Cardiac fibroblast (primary cell): Measurements from ENCODE around the gene KNSTRN.

Experiments
- DNase-seq, 2 donors: peaks; one replicate each; pipeline versions ENCODE4 v3.0.0 to v3.0.0-alpha.2; 2010; ENCODE audit warnings: low read depth in 2 of 2
- H3K4me3 ChIP-seq, 2 donors: replicated peaks in 1 of 2; 1 replicate in 1 of 2; 2 replicates in 1 of 2; pipeline ENCODE4 v1.5.1; 2011; ENCODE audit warnings: low read depth in 2 of 2, low read length in 2 of 2, mild to moderate bottlenecking in 2 of 2, moderate library complexity in 1 of 2
- CTCF ChIP-seq: IDR thresholded peaks from one replicate; pipeline ENCODE4 v1.5.1; 2011; ENCODE audit warnings: low read depth, mild to moderate bottlenecking, low read length, inconsistent platforms

KNSTRN gene

DNA sequence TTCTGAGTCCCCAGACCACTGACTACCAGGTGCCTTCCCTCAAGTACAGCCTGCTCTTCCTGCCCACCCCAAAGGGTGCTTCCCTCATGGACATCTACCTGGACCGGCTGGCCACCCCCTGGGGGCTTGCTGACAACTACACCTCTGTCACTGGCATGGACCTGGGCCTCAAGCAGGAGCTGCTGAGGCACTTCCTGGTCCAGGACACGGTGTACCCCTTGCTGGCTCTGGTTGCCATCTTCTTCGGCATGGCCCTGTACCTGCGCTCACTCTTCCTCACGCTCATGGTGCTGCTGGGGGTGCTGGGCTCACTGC is 15.2 kb upstream of the KNSTRN start:
- H3K4me3 ChIP-seq = no peak overlapping the region
- DNase-seq = no peak
- no peak for TF ChIP-seq CTCF

GRCh38 chr15:40367686-40368611 is 14.6 kb upstream of the KNSTRN start:
- DNase-seq = peak; percentile 88 to 93
- TF ChIP-seq CTCF = peak; percentile 49
- H3K4me3 ChIP-seq = peak overlapping the region; percentile 6 to 26

DNA sequence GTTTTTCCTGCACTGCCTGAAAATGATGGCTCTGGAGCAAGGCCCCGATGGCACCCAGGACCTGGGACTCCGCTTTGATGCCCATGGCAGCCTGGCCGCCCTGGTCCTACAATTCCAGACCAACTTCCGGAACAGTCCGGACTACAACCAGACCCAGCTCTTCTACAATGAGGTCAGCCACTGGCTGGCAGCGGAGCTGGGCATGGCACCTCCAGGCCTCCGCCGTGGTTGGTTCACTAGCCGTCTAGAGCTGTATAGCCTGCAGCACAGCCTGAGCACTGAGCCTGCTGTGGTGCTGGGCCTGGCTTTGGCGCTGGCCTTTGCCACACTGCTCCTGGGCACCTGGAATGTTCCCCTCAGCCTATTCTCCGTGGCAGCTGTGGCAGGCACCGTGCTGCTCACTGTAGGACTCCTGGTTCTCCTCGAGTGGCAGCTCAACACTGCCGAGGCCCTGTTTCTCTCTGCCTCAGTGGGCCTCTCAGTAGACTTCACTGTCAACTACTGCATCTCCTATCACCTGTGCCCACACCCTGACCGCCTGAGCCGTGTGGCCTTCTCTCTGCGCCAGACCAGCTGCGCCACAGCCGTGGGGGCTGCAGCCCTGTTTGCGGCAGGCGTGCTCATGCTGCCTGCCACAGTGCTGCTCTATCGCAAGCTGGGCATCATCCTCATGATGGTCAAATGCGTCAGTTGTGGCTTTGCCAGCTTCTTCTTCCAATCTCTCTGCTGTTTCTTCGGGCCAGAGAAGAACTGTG is 13.6 kb upstream of the KNSTRN start:
- H3K4me3 ChIP-seq = no peak overlapping the region
- no peak for DNase-seq
- no peak for TF ChIP-seq CTCF

GRCh38 chr15:40369474-40369869 is 13.0 kb upstream of the KNSTRN start:
- no peak for DNase-seq
- no peak for TF ChIP-seq CTCF
- no peak overlapping the region for H3K4me3 ChIP-seq

DNA sequence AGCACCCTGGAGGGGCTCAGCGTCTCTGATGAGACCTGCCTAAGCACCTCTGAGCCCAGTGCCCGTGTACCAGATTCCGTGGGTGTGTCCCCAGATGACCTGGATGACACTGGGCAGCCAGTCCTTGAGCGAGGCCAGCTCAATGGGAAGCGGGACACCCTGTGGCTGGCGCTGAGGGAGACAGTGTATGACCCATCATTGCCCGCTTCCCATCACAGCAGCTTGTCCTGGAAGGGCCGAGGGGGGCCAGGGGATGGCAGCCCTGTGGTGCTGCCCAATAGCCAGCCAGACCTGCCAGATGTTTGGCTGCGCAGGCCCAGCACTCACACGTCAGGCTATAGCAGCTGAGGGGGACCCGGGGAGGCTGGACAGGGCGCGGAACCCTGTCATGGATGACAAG is 12.6 kb upstream of the KNSTRN start:
- DNase-seq = no peak
- TF ChIP-seq CTCF = no peak
- H3K4me3 ChIP-seq = no peak overlapping the region

GRCh38 chr15:40372981-40373380 is 9.5 kb upstream of the KNSTRN start:
- DNase-seq = peak in 1 of 2 donors; percentile 56
- no peak overlapping the region for H3K4me3 ChIP-seq
- TF ChIP-seq CTCF = no peak
